Activated naive CD4-positive, alpha-beta T cell treated with anti-CD3 and anti-CD28 coated beads, Interleukin-2, amount 50 U/mL, for 24 hours (primary cell): ENCODE measurements around the gene KSR1.
"Not testable (repeated sequence)": the region's sequence is repeated elsewhere in the genome, so short reads cannot be mapped to it uniquely, and the experiment has no call there.

Experiments
- H3K27ac Mint-ChIP-seq: one replicate; pipeline ENCODE4 v1.8.0; 2021; ENCODE audit warnings: mild to moderate bottlenecking, mixed read lengths
- H3K27me3 Mint-ChIP-seq: one replicate; pipeline ENCODE4 v1.8.0; 2021; ENCODE audit warnings: mixed read lengths
- H3K36me3 Mint-ChIP-seq: one replicate; pipeline ENCODE4 v1.8.0; 2021; ENCODE audit warnings: mixed read lengths
- H3K4me1 Mint-ChIP-seq: one replicate; pipeline ENCODE4 v1.8.0; 2021; ENCODE audit warnings: mixed read lengths
- H3K4me3 Mint-ChIP-seq: one replicate; pipeline ENCODE4 v1.8.0; 2021; ENCODE audit warnings: mild to moderate bottlenecking, mixed read lengths
- H3K9me3 Mint-ChIP-seq: one replicate; pipeline ENCODE4 v1.8.0; 2021; ENCODE audit warnings: mixed read lengths

Gene KSR1

GRCh38 chr17:27439342-27439741, 16.9 kb upstream of the KSR1 start:
- no peaks in the 10 kb centered on the region for H3K9me3 Mint-ChIP-seq
- no peaks in the 10 kb centered on the region for H3K27me3 Mint-ChIP-seq
- H3K4me1 Mint-ChIP-seq: no peaks in the 10 kb centered on the region
- H3K4me3 Mint-ChIP-seq: no peak overlapping the region
- H3K27ac Mint-ChIP-seq: no peak overlapping the region
- H3K36me3 Mint-ChIP-seq: no peaks in the 10 kb centered on the region

GRCh38 chr17:27442702-27443101, 13.5 kb upstream of the KSR1 start:
- Mint-ChIP-seq H3K27me3 (peaks cover 2% of the 10 kb centered on the region), H3K4me1 (no peaks in the 10 kb centered on the region), H3K27ac (no peak overlapping the region), H3K36me3 (no peaks in the 10 kb centered on the region), H3K9me3 (no peaks in the 10 kb centered on the region), H3K4me3 (no peak overlapping the region)

- no peak overlapping the region for H3K4me3 Mint-ChIP-seq
- H3K27ac Mint-ChIP-seq: no peak overlapping the region
- no peaks in the 10 kb centered on the region for H3K36me3 Mint-ChIP-seq
- H3K4me1 Mint-ChIP-seq: no peaks in the 10 kb centered on the region
- H3K9me3 Mint-ChIP-seq: no peaks in the 10 kb centered on the region
- H3K27me3 Mint-ChIP-seq: peaks cover 2% of the 10 kb centered on the region
Measured at GRCh38 chr17:27443491-27443890, 12.8 kb upstream of the KSR1 start.

GRCh38 chr17:27445971-27446370, 10.3 kb upstream of the KSR1 start:
- Mint-ChIP-seq H3K27ac (no peak overlapping the region), H3K4me1 (no peaks in the 10 kb centered on the region), H3K4me3 (no peak overlapping the region), H3K27me3 (peaks cover 2% of the 10 kb centered on the region), H3K36me3 (no peaks in the 10 kb centered on the region), H3K9me3 (no peaks in the 10 kb centered on the region)

DNA sequence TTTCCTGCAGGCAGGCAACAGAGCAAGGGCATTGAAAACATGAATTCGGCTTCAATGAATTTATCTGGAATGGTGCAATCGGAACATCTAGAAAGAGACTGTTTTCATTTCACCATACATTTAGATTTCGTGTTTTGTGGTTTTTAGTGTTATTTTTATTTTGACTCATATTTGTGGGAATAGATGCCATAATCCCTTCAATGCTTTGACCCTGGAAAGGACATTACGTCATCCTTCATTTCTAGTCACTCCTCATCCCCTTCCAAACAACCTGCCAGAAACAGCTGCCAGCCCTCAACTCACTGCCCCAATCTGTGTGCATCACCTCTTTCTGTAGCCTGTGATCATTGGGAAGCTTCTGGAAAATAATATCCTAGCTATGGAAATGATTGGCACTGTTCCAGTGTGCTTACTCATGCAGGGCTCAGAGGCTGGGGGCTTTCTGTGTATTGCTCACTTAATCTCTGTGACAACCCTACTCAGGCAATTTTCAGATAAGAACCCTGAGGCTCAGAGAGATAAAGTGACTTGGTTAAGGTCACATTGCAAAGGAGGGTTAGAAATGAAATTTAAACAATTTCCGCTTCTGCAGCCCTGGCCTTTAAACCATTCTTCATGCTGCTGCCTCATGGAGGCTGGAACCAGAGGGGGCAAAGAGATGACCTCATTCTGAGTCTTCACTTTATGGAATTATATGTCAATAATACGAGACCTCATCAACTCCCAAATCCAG, 9.5 kb upstream of the KSR1 start:
- Mint-ChIP-seq H3K27me3 (peaks cover 2% of the 10 kb centered on the region), H3K9me3 (no peaks in the 10 kb centered on the region), H3K27ac (no peak overlapping the region), H3K4me1 (no peaks in the 10 kb centered on the region), H3K36me3 (no peaks in the 10 kb centered on the region), H3K4me3 (no peak overlapping the region)

GRCh38 chr17:27448534-27448933, 7.7 kb upstream of the KSR1 start:
- H3K27me3 Mint-ChIP-seq, H3K36me3 Mint-ChIP-seq, H3K27ac Mint-ChIP-seq, H3K9me3 Mint-ChIP-seq, H3K4me1 Mint-ChIP-seq, H3K4me3 Mint-ChIP-seq: not testable (repeated sequence)

- Mint-ChIP-seq H3K36me3 (no peaks in the 10 kb centered on the region), H3K4me1 (no peaks in the 10 kb centered on the region), H3K27me3 (peaks cover 2% of the 10 kb centered on the region), H3K4me3 (no peak overlapping the region), H3K27ac (no peak overlapping the region), H3K9me3 (no peaks in the 10 kb centered on the region)
Measured at GRCh38 chr17:27449541-27449940, 6.7 kb upstream of the KSR1 start.

DNA sequence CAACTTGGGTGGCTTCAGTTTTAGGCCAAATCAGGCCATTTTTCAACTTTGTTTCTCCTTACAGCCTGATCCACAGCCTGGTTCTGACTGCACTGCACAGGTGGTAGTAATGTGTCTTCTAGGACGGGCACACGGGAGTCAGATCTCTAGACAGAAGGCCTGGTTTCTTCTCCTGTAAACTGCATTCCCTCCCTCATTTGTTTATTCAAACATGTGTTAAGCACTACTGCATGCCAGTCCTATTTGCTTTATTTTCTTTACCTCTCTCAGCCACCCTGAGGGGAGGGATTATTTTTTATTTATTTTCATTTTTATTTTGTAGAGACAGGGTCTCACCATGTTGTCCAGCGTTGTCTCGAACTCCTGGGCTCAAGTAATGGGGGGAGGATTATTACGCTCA, 6.3 kb upstream of the KSR1 start:
- H3K36me3 Mint-ChIP-seq: no peaks in the 10 kb centered on the region
- H3K27ac Mint-ChIP-seq: no peak overlapping the region
- H3K4me3 Mint-ChIP-seq: no peak overlapping the region
- H3K4me1 Mint-ChIP-seq: no peaks in the 10 kb centered on the region
- H3K9me3 Mint-ChIP-seq: no peaks in the 10 kb centered on the region
- H3K27me3 Mint-ChIP-seq: peaks cover 2% of the 10 kb centered on the region

- H3K4me1 Mint-ChIP-seq: no peaks in the 10 kb centered on the region
- peaks cover 2% of the 10 kb centered on the region for H3K27me3 Mint-ChIP-seq
- no peak overlapping the region for H3K4me3 Mint-ChIP-seq
- no peaks in the 10 kb centered on the region for H3K9me3 Mint-ChIP-seq
- no peak overlapping the region for H3K27ac Mint-ChIP-seq
- no peaks in the 10 kb centered on the region for H3K36me3 Mint-ChIP-seq
Measured at GRCh38 chr17:27450416-27450815, 5.8 kb upstream of the KSR1 start.

- Mint-ChIP-seq H3K36me3 (no peaks in the 10 kb centered on the region), H3K4me3 (no peak overlapping the region), H3K9me3 (no peaks in the 10 kb centered on the region), H3K4me1 (no peaks in the 10 kb centered on the region), H3K27me3 (no peaks in the 10 kb centered on the region), H3K27ac (no peak overlapping the region)
Measured at GRCh38 chr17:27451906-27452305, 4.3 kb upstream of the KSR1 start.

DNA sequence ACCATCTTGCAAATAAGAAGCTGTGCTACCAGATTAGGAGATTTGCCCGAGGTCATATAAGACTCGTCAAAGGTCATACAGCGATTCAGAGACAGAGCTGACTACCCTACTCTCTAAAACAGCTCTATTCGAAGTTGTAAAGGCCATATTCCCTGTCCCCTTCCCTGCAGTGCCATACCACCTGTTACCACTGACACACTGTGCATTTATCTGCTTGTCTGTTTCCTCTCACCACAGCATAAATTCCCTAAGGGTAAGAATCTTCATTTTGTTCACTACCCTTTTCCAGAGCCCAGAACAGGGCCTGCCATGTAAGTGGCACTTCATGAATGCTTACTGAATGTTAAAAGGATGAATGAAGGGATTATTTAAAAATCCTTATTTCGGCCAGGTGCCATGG, 3.4 kb upstream of the KSR1 start:
- Mint-ChIP-seq H3K36me3 (peaks cover 2% of the 10 kb centered on the region), H3K4me3 (no peak overlapping the region), H3K9me3 (no peaks in the 10 kb centered on the region), H3K27me3 (no peaks in the 10 kb centered on the region), H3K27ac (peak overlapping the region; percentile 15), H3K4me1 (peaks cover 8% of the 10 kb centered on the region)

DNA sequence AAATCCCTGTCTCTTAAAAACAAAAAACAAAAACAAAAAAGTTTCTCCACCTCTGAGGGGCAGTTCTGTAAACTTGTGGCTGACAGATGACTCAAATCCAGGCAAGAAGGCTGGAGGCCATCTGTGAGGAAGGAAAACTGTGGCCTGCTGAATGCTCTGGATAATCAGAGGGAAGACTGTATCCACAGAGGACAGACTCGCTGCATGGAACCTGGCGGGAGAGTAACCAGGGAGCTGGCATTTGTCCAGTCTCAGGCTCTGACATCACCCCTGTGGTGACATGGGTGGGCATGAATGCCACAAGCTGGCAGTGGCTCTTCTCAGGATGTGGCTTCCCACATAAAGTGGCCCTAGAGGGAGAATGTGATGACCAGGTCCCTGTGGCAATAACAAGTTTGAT, 2.8 kb upstream of the KSR1 start:
- Mint-ChIP-seq H3K27me3 (no peaks in the 10 kb centered on the region), H3K27ac (no peak overlapping the region), H3K36me3 (peaks cover 2% of the 10 kb centered on the region), H3K9me3 (no peaks in the 10 kb centered on the region), H3K4me3 (no peak overlapping the region), H3K4me1 (peaks cover 8% of the 10 kb centered on the region)

- H3K27me3 Mint-ChIP-seq: no peaks in the 10 kb centered on the region
- no peak overlapping the region for H3K27ac Mint-ChIP-seq
- H3K36me3 Mint-ChIP-seq: peaks cover 2% of the 10 kb centered on the region
- H3K4me3 Mint-ChIP-seq: no peak overlapping the region
- peaks cover 14% of the 10 kb centered on the region for H3K4me1 Mint-ChIP-seq
- no peaks in the 10 kb centered on the region for H3K9me3 Mint-ChIP-seq
Measured at GRCh38 chr17:27454089-27454488, 2.2 kb upstream of the KSR1 start.

- Mint-ChIP-seq H3K4me1 (peaks cover 15% of the 10 kb centered on the region), H3K27ac (peak overlapping the region; percentile 56), H3K36me3 (peaks cover 2% of the 10 kb centered on the region), H3K27me3 (no peaks in the 10 kb centered on the region), H3K4me3 (peak overlapping the region; percentile 75), H3K9me3 (no peaks in the 10 kb centered on the region)
Measured at GRCh38 chr17:27455236-27455913, 873 bp upstream of the KSR1 start.

- Mint-ChIP-seq H3K4me1 (peaks cover 15% of the 10 kb centered on the region), H3K27me3 (no peaks in the 10 kb centered on the region), H3K4me3 (peak overlapping the region; percentile 96), H3K9me3 (no peaks in the 10 kb centered on the region), H3K27ac (peak overlapping the region; percentile 93), H3K36me3 (peaks cover 2% of the 10 kb centered on the region)
Measured at GRCh38 chr17:27456681-27457359, 572 bp downstream of the KSR1 start.

DNA sequence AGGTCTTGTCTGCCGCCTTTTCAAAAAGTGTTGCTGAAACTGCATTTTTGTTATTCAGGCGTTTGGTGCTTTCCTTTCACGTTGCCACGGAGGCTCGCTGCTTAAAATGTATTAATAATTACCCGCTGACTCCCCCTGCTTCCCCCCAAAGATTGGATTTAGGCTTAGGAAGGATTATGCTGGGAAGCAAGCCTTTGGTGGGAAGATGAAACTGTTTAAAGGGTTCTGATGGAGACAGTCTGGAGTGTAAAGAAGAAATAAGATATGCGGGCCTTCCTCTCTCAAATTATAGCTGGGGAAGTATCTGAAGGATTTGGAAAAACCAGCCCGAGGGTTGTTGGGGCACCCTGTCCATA, 1.1 kb downstream of the KSR1 start:
- Mint-ChIP-seq H3K27ac (peak overlapping the region; percentile 93), H3K27me3 (no peaks in the 10 kb centered on the region), H3K4me1 (peaks cover 19% of the 10 kb centered on the region), H3K9me3 (no peaks in the 10 kb centered on the region), H3K36me3 (peaks cover 2% of the 10 kb centered on the region), H3K4me3 (peak overlapping the region; percentile 96)
